H9 (cell line): ENCODE data around the gene NUDT7. TPM values are rescaled to one million over a fixed set of nuclear protein-coding genes. Genes with fewer than 3 reads are reported as not detected.

ENCODE experiments used
- DNase-seq: peaks from one replicate; pipeline ENCODE4 v3.0.0-alpha.2; 2017
- H2AFZ ChIP-seq: one replicate; pipeline ENCODE4 v1.6.1; 2013; ENCODE audit warnings: mild to moderate bottlenecking, low read length, control low read depth, moderate library complexity
- H2AK5ac ChIP-seq: 2 replicates; pipeline ENCODE4 v1.6.1; 2013; ENCODE audit warnings: low read length, control low read depth, mixed read lengths; ENCODE audit not compliant: insufficient read length
- H2BK120ac ChIP-seq: one replicate; pipeline ENCODE4 v1.6.1; 2013; ENCODE audit warnings: low read depth, mild to moderate bottlenecking, low read length, control low read depth, inconsistent platforms; ENCODE audit not compliant: poor library complexity, severe bottlenecking
- H2BK12ac ChIP-seq: 2 replicates; pipeline ENCODE4 v1.6.1; 2013; ENCODE audit warnings: low read length, control low read depth, mixed read lengths, low read depth; ENCODE audit not compliant: insufficient read length
- H2BK15ac ChIP-seq: 2 replicates; pipeline ENCODE4 v1.6.1; 2013; ENCODE audit warnings: low read depth, low read length, control low read depth
- H2BK20ac ChIP-seq: one replicate; pipeline ENCODE4 v1.6.1; 2013; ENCODE audit warnings: low read depth, mild to moderate bottlenecking, low read length, control low read depth, inconsistent platforms; ENCODE audit not compliant: poor library complexity, severe bottlenecking
- H2BK5ac ChIP-seq: 2 replicates; pipeline ENCODE4 v1.6.1; 2013; ENCODE audit warnings: low read length, control low read depth, mixed read lengths; ENCODE audit not compliant: insufficient read length
- H3K14ac ChIP-seq: 2 replicates; pipeline ENCODE4 v1.6.1; 2013; ENCODE audit warnings: low read length, control low read depth; ENCODE audit not compliant: insufficient read depth
- H3K18ac ChIP-seq: 2 replicates; pipeline ENCODE4 v1.6.1; 2013; ENCODE audit warnings: low read depth, mild to moderate bottlenecking, mixed read lengths, low read length, control low read depth; ENCODE audit not compliant: insufficient read length
- H3K23ac ChIP-seq: 2 replicates; pipeline ENCODE4 v1.6.1; 2013; ENCODE audit warnings: low read length, control low read depth, mixed read lengths, low read depth; ENCODE audit not compliant: insufficient read length
- H3K23me2 ChIP-seq: 2 replicates; pipeline ENCODE4 v1.6.1; 2013; ENCODE audit warnings: low read depth, mild to moderate bottlenecking, mixed read lengths, low read length, control low read depth; ENCODE audit not compliant: insufficient read length, poor library complexity, severe bottlenecking
- H3K27ac ChIP-seq: 2 replicates; pipeline ENCODE4 v1.5.1; 2013; ENCODE audit warnings: low read length, control low read depth, mixed read lengths, low read depth; ENCODE audit not compliant: insufficient read length
- H3K27me3 ChIP-seq: 2 replicates; pipeline ENCODE4 v1.6.1; 2013; ENCODE audit warnings: low read length, control low read depth, inconsistent platforms; ENCODE audit not compliant: insufficient read depth
- H3K4ac ChIP-seq: 2 replicates; pipeline ENCODE4 v1.6.1; 2013; ENCODE audit warnings: low read depth, mild to moderate bottlenecking, control low read depth, inconsistent platforms, low read length, moderate library complexity
- H3K4me1 ChIP-seq: 2 replicates; pipeline ENCODE4 v1.6.1; 2013; ENCODE audit warnings: low read length, control low read depth, inconsistent platforms; ENCODE audit not compliant: insufficient read depth
- H3K4me2 ChIP-seq: 2 replicates; pipeline ENCODE4 v1.6.1; 2013; ENCODE audit warnings: low read length, control low read depth, mixed read lengths; ENCODE audit not compliant: insufficient read length, insufficient read depth
- H3K56ac ChIP-seq: 2 replicates; pipeline ENCODE4 v1.6.1; 2013; ENCODE audit warnings: low read depth, mild to moderate bottlenecking, mixed read lengths, low read length, control low read depth; ENCODE audit not compliant: insufficient read length
- H3K79me1 ChIP-seq: 2 replicates; pipeline ENCODE4 v1.6.1; 2013; ENCODE audit warnings: low read depth, mild to moderate bottlenecking, moderate library complexity, low read length, control low read depth, inconsistent platforms; ENCODE audit not compliant: insufficient read depth, poor library complexity, severe bottlenecking
- H3K79me2 ChIP-seq: 2 replicates; pipeline ENCODE4 v1.6.1; 2013; ENCODE audit warnings: low read length, control low read depth, inconsistent platforms; ENCODE audit not compliant: insufficient read depth
- H3K9ac ChIP-seq: 2 replicates; pipeline ENCODE4 v1.6.1; 2013; ENCODE audit warnings: low read length, control low read depth, mixed read lengths; ENCODE audit not compliant: insufficient read length; ENCODE audit errors: extremely low read depth
- H3K9me3 ChIP-seq: one replicate; pipeline ENCODE4 v1.6.1; 2013; ENCODE audit warnings: low read depth, low read length, inconsistent platforms; ENCODE audit not compliant: control insufficient read depth
- H3T11ph ChIP-seq: one replicate; pipeline ENCODE4 v1.6.1; 2013; ENCODE audit warnings: mild to moderate bottlenecking, low read length, control low read depth, inconsistent platforms
- H4K20me1 ChIP-seq: one replicate; pipeline ENCODE4 v1.6.1; 2013; ENCODE audit not compliant: control insufficient read depth, insufficient read length, insufficient read depth
- H4K5ac ChIP-seq: 2 replicates; pipeline ENCODE4 v1.6.1; 2013; ENCODE audit warnings: low read depth, mild to moderate bottlenecking, mixed read lengths, low read length, control low read depth; ENCODE audit not compliant: insufficient read length
- H4K8ac ChIP-seq: replicated peaks from 2 replicates; pipeline ENCODE4 v1.6.1; 2013; ENCODE audit warnings: low read length, control low read depth, mixed read lengths, low read depth; ENCODE audit not compliant: insufficient read length
- H4K91ac ChIP-seq: 2 replicates; pipeline ENCODE4 v1.6.1; 2013; ENCODE audit warnings: low read depth, mild to moderate bottlenecking, moderate library complexity, mixed read lengths, low read length, control low read depth; ENCODE audit not compliant: insufficient read length
- H3K27ac Mint-ChIP-seq, 3 experiments: 2 replicates in 2 of 3; 3 replicates in 1 of 3; pipeline ENCODE4 v1.8.0; 2020 to 2021; ENCODE audit warnings: mixed read lengths in 3 of 3, mild to moderate bottlenecking in 1 of 3, moderate library complexity in 1 of 3
- H3K27me3 Mint-ChIP-seq: 2 replicates; pipeline ENCODE4 v1.8.0; 2021; ENCODE audit warnings: low read depth, mild to moderate bottlenecking, moderate library complexity, mixed read lengths
- H3K36me3 Mint-ChIP-seq, 3 experiments: 2 replicates in 2 of 3; 3 replicates in 1 of 3; pipeline ENCODE4 v1.8.0; 2020 to 2021; ENCODE audit warnings: low read depth in 3 of 3, mixed read lengths in 3 of 3; ENCODE audit not compliant: insufficient read depth in 1 of 3
- H3K4me1 Mint-ChIP-seq, 2 experiments: 2 replicates each; pipeline ENCODE4 v1.8.0; 2020; ENCODE audit warnings: mixed read lengths in 2 of 2
- H3K4me3 Mint-ChIP-seq, 2 experiments: 2 replicates in 1 of 2; 3 replicates in 1 of 2; pipeline ENCODE4 v1.8.0; 2020 to 2021; ENCODE audit warnings: mild to moderate bottlenecking in 2 of 2, mixed read lengths in 2 of 2, moderate library complexity in 1 of 2
- H3K9me3 Mint-ChIP-seq, 2 experiments: 2 replicates in 1 of 2; 3 replicates in 1 of 2; pipeline ENCODE4 v1.8.0; 2020; ENCODE audit warnings: mild to moderate bottlenecking in 2 of 2, mixed read lengths in 2 of 2, moderate library complexity in 1 of 2
- total RNA-seq: library from RNA; stranded (reverse); gene quantifications from 2 replicates; pipeline ENCODE4 v1.2.1, GENCODE V29; 2021
- TF ChIP-seq, protein P1 (sequence below): fragments of 200-600 bp; sonication (generic); conservative IDR thresholded peaks from 3 replicates; pipeline ENCODE4 v1.8.0; 2021; ENCODE audit warnings: antibody characterized with exemption, mild to moderate bottlenecking

Gene NUDT7
- total RNA-seq, 1 experiment from 2014 or later: 6.8 TPM

DNA sequence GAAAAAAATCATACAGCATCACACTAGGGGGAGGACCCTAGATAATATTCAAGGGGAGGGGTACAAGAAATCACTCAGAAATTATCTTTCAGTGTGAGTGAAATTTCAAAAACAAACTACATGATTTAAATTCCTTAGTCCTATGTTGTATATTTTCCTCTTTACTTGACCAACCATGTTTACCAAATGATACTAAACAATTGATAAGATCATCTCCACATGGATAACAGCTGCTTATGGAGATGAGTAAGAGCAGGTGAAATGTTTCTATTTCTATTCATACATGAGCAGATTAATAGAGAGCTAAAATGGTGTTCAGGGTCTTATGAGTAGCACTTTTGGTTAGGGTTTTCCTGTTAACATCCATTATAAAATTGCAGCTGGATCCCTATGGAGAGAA is 58.8 kb downstream of the NUDT7 start:
- Histone ChIP-seq H3K4me2 (no peak overlapping the region), H3T11ph (no peak overlapping the region), H3K79me1 (no peaks in the 10 kb centered on the region), H2BK12ac (no peak overlapping the region), H2BK20ac (no peak overlapping the region), H4K91ac (no peak overlapping the region), H3K9ac (no peak overlapping the region), H3K23ac (no peak overlapping the region), H3K9me3 (no peaks in the 10 kb centered on the region), H2BK15ac (no peak overlapping the region), H2AK5ac (no peak overlapping the region), H4K5ac (no peak overlapping the region), H3K14ac (no peak overlapping the region), H3K18ac (no peak overlapping the region), H3K23me2 (no peaks in the 10 kb centered on the region), H4K8ac (no peak overlapping the region), H4K20me1 (no peaks in the 10 kb centered on the region), H3K56ac (no peak overlapping the region), H3K27ac (no peak overlapping the region), H2AFZ (no peak overlapping the region), H2BK120ac (no peak overlapping the region), H3K79me2 (no peaks in the 10 kb centered on the region), H3K4me1 (no peaks in the 10 kb centered on the region; the same call in 1 of the 2 replicates), H3K4ac (no peak overlapping the region), H2BK5ac (no peak overlapping the region), H3K27me3 (no peaks in the 10 kb centered on the region)
- peaks cover 2 to 6% (median 5%) of the 10 kb centered on the region in 3 experiments; a peak in 4 of 7 replicates for H3K36me3 Mint-ChIP-seq
- no peak overlapping the region for H3K4me3 Mint-ChIP-seq
- H3K27me3 Mint-ChIP-seq: peaks cover 6% of the 10 kb centered on the region
- H3K4me1 Mint-ChIP-seq: peaks cover 5 to 6% of the 10 kb centered on the region in 2 experiments
- H3K9me3 Mint-ChIP-seq: peaks cover 0 to 6% of the 10 kb centered on the region in 2 experiments; a peak in 4 of 5 replicates
- TF ChIP-seq, protein P1, sequence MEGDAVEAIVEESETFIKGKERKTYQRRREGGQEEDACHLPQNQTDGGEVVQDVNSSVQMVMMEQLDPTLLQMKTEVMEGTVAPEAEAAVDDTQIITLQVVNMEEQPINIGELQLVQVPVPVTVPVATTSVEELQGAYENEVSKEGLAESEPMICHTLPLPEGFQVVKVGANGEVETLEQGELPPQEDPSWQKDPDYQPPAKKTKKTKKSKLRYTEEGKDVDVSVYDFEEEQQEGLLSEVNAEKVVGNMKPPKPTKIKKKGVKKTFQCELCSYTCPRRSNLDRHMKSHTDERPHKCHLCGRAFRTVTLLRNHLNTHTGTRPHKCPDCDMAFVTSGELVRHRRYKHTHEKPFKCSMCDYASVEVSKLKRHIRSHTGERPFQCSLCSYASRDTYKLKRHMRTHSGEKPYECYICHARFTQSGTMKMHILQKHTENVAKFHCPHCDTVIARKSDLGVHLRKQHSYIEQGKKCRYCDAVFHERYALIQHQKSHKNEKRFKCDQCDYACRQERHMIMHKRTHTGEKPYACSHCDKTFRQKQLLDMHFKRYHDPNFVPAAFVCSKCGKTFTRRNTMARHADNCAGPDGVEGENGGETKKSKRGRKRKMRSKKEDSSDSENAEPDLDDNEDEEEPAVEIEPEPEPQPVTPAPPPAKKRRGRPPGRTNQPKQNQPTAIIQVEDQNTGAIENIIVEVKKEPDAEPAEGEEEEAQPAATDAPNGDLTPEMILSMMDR: no peak
- DNase-seq: no peak
- H3K27ac Mint-ChIP-seq: no peak overlapping the region
